ENCODE results near the gene GALNT8.

GRCh38 chr12:4710113-4710512 lies 10.1 kb upstream of the GALNT8 start:
- TF ChIP-seq, protein P1, sequence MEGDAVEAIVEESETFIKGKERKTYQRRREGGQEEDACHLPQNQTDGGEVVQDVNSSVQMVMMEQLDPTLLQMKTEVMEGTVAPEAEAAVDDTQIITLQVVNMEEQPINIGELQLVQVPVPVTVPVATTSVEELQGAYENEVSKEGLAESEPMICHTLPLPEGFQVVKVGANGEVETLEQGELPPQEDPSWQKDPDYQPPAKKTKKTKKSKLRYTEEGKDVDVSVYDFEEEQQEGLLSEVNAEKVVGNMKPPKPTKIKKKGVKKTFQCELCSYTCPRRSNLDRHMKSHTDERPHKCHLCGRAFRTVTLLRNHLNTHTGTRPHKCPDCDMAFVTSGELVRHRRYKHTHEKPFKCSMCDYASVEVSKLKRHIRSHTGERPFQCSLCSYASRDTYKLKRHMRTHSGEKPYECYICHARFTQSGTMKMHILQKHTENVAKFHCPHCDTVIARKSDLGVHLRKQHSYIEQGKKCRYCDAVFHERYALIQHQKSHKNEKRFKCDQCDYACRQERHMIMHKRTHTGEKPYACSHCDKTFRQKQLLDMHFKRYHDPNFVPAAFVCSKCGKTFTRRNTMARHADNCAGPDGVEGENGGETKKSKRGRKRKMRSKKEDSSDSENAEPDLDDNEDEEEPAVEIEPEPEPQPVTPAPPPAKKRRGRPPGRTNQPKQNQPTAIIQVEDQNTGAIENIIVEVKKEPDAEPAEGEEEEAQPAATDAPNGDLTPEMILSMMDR (IDR thresholded peaks at IDR 0.05), result no peak
- TF ChIP-seq POLR2AphosphoS5 (IDR thresholded peaks at IDR 0.05), result no peak

Data from esophagus muscularis mucosa (tissue), 3 donors.